K562 (cell line): ENCODE measurements around the gene GABARAPL2. TPM values are rescaled to one million over a fixed set of nuclear protein-coding genes. Genes with fewer than 3 reads are reported as not detected.

Source experiments
- ATF1 ChIP-seq, 2 experiments: fragments of 450-650 bp in 1 of 2; IDR thresholded peaks; 2 replicates each; pipeline ENCODE4 v1.6.1; 2016; ENCODE audit warnings: missing compliant biosample characterization in 1 of 2, missing genetic modification characterization in 1 of 2
- CBX3 ChIP-seq, 2 experiments: IDR thresholded peaks; 1 replicate in 1 of 2; 2 replicates in 1 of 2; pipeline ENCODE4 v1.6.1; 2012; ENCODE audit warnings: inconsistent platforms in 2 of 2, low read length in 2 of 2, borderline replicate concordance in 1 of 2, control low read depth in 1 of 2
- CCNT2 ChIP-seq: IDR thresholded peaks from 2 replicates; pipeline ENCODE4 v1.6.1; 2011; ENCODE audit warnings: borderline replicate concordance, low read depth, mild to moderate bottlenecking, moderate library complexity, mixed read lengths, low read length; ENCODE audit not compliant: insufficient read length; ENCODE audit errors: extremely low read depth
- E2F8 ChIP-seq: fragments of 450-650 bp; IDR thresholded peaks from 2 replicates; pipeline ENCODE4 v1.7.1; 2018; ENCODE audit warnings: mild to moderate bottlenecking, low read depth; ENCODE audit not compliant: partially characterized antibody
- KLF16 ChIP-seq: IDR thresholded peaks from 2 replicates; pipeline ENCODE4 v1.6.1; 2016; ENCODE audit warnings: antibody characterized with exemption
- LARP7 ChIP-seq: fragments of 450-650 bp; IDR thresholded peaks from 2 replicates; pipeline ENCODE4 v1.6.1; 2016
- MAFK ChIP-seq: IDR thresholded peaks from 2 replicates; pipeline ENCODE4 v1.6.1; 2011; ENCODE audit warnings: low read length, improper control_type of control experiment
- MGA ChIP-seq: fragments of 450-650 bp; IDR thresholded peaks from 2 replicates; pipeline ENCODE4 v1.6.1; 2016; ENCODE audit warnings: mild to moderate bottlenecking, moderate library complexity
- MTF1 ChIP-seq: fragments of 250-450 bp; sonication (Bioruptor Pico); IDR thresholded peaks from 2 replicates; pipeline ENCODE4 v1.9.0; 2021; ENCODE audit warnings: moderate library complexity, mild to moderate bottlenecking, inconsistent platforms, borderline replicate concordance
- NCOR1 ChIP-seq: fragments of 450-650 bp; IDR thresholded peaks from 2 replicates; pipeline ENCODE4 v1.6.1; 2016; ENCODE audit warnings: mild to moderate bottlenecking, moderate library complexity
- NR4A1 ChIP-seq, 2 experiments: fragments of 250-450 bp in 1 of 2; fragments of 450-650 bp in 1 of 2; sonication (Bioruptor Pico) in 1 of 2; IDR thresholded peaks; 2 replicates each; pipeline versions ENCODE4 v1.4.0 to v1.6.1; 2016 to 2020; ENCODE audit warnings: mild to moderate bottlenecking in 2 of 2, missing compliant biosample characterization in 1 of 2, missing genetic modification characterization in 1 of 2, moderate library complexity in 1 of 2
- polyA plus RNA-seq, 8 experiments: library from polyadenylated mRNA; depleted of rRNA in 4 of 8; stranded (reverse) in 5 of 8; unstranded in 3 of 8; fragments of >200 nt; fragmentation: Nextera tagmentation in 2 of 8; fragmentation: Illumina TruSeq in 1 of 8; extraction: Ambion mirVana in 2 of 8; extraction: Trizol in 1 of 8; gene quantifications; 2 replicates each; pipeline versions ENCODE4 v1.2.1 to v1.2.3, GENCODE V29; 2011 to 2014; ENCODE audit warnings: inconsistent platforms in 1 of 8, missing spikeins in 1 of 8
- total RNA-seq, 7 experiments: library from RNA; depleted of rRNA in 6 of 7; stranded (reverse); fragments of >200 nt in 6 of 7; fragmentation: Illumina TruSeq in 2 of 7; extraction: Trizol in 2 of 7; gene quantifications; 2 replicates each; pipeline versions ENCODE4 v1.2.1 to v1.2.3, GENCODE V29; 2011 to 2021; ENCODE audit warnings: low replicate concordance in 1 of 7

Gene GABARAPL2
- total and polyA plus RNA-seq, 9 of the 15 experiments (the other 6 are each of a cell fraction or from before 2014, with no cell fraction given) = 42.1 to 288 (median 91.8) TPM

- TF ChIP-seq E2F8 = no peak
- peak in 1 of 2 experiments; percentile 60; a peak in 1 of 3 replicates for TF ChIP-seq CBX3 (IDR thresholded peaks at IDR 0.05; ENCODE audit: borderline replicate concordance in 1 of 2, low read length in 2 of 2)
- TF ChIP-seq NCOR1 = peak; percentile 26; the same call in 1 of the 2 replicates
- TF ChIP-seq LARP7 = no peak
- TF ChIP-seq MTF1 (CRISPR knock-in tag) = 0 out of 2 replicates have a peak, but pooled peaks have one; percentile 17
- TF ChIP-seq KLF16 = no peak
- TF ChIP-seq MAFK = peak; percentile 67
- TF ChIP-seq ATF1 (CRISPR knock-in tag; IDR thresholded peaks at IDR 0.05) = no peak
- peak; percentile 54; the same call in 1 of the 2 replicates for TF ChIP-seq ATF1 (tag; IDR thresholded peaks at IDR 0.05)
- peak; percentile 26 for TF ChIP-seq CCNT2
- peak; percentile 95 for TF ChIP-seq MGA
- no peak for TF ChIP-seq NR4A1 (CRISPR knock-in tag; IDR thresholded peaks at IDR 0.05)
- peak; percentile 85 for TF ChIP-seq NR4A1 (tag; IDR thresholded peaks at IDR 0.05)
These were observed 27.9 kb downstream of the GABARAPL2 start (continued) for GRCh38 chr16:75593825-75594820.
